Mesothelial cell of epicardium (in vitro differentiated cells): ENCODE measurements around the gene SBF2. TPM values are rescaled to one million over a fixed set of nuclear protein-coding genes. Genes with fewer than 3 reads are reported as not detected.

Experiments used
- DNase-seq, 2 experiments: peaks; one replicate each; pipeline ENCODE4 v3.0.0; 2021; ENCODE audit warnings: low spot score in 2 of 2; ENCODE audit not compliant: unreplicated experiment in 2 of 2
- H3K27ac Mint-ChIP-seq: 2 replicates; pipeline ENCODE4 v1.8.0; 2021; ENCODE audit warnings: mixed read lengths
- H3K27me3 Mint-ChIP-seq: 2 replicates; pipeline ENCODE4 v1.8.0; 2021; ENCODE audit warnings: low read depth, mixed read lengths
- H3K36me3 Mint-ChIP-seq: 2 replicates; pipeline ENCODE4 v1.8.0; 2021; ENCODE audit warnings: mixed read lengths
- H3K4me1 Mint-ChIP-seq: 2 replicates; pipeline ENCODE4 v1.8.0; 2021; ENCODE audit warnings: mixed read lengths
- H3K4me3 Mint-ChIP-seq: 2 replicates; pipeline ENCODE4 v1.8.0; 2021; ENCODE audit warnings: mild to moderate bottlenecking, moderate library complexity, mixed read lengths
- H3K9me3 Mint-ChIP-seq: 2 replicates; pipeline ENCODE4 v1.8.0; 2021; ENCODE audit warnings: mixed read lengths
- total RNA-seq: library from RNA; stranded (reverse); gene quantifications from 3 replicates; pipeline ENCODE4 v1.2.1, GENCODE V29; 2021
- TF ChIP-seq, protein P1 (sequence below): fragments of 200-600 bp; sonication (generic); IDR thresholded peaks from one replicate; pipeline ENCODE4 v1.5.0; 2021; ENCODE audit warnings: antibody characterized with exemption; ENCODE audit not compliant: unreplicated experiment

SBF2 gene
- total RNA-seq, 1 donor from 2014 or later = 58.4 TPM

DNA sequence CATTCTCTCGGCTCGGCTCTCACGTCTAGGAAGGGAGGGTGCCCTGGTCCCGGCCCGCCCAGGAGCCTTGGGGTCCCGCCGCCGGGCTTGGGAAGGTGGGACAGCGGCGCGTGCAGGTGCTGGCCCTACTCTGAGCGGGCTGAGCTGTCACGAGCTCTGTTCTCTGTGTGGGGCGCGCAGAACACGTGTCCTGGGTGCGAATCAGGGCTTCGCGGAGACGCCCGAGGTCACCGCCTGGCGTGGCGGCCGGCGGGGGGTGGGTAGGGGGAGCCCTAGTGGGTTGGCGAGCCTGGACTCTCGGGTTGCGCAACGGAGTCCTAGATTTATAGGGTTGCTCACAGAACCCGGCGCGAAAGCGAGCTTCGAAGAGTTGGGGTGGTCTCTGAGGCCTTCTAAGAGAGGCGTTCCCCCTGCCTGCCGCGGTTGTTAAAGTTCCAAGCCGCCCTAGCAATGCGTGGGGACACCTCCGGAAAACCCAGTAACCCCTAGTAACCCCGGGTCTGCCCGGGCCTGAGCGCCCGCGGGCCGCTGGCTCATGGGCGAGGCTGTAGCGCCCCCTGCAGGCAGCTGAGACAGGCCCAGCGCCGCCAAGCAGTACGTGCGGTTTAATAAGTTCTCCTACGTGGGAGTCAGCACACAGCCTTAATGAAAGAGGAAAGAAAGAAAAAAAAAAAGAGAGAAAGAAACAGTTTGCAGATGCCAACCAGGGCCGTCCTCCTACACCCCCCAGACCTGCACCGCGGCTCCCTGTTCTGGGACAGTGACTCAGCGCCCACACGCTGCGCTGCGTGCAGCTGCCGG lies 13.6 kb upstream of the SBF2 start:
- peak overlapping the region; percentile 97 for H3K4me3 Mint-ChIP-seq
- peak in 1 of 2 experiments; percentile 81 for DNase-seq
- peaks cover 26% of the 10 kb centered on the region for H3K4me1 Mint-ChIP-seq
- peak overlapping the region; percentile 43 for H3K27ac Mint-ChIP-seq
- H3K9me3 Mint-ChIP-seq = peaks cover 3% of the 10 kb centered on the region
- no peaks in the 10 kb centered on the region for H3K36me3 Mint-ChIP-seq
- peaks cover 44% of the 10 kb centered on the region for H3K27me3 Mint-ChIP-seq
- TF ChIP-seq, protein P1, sequence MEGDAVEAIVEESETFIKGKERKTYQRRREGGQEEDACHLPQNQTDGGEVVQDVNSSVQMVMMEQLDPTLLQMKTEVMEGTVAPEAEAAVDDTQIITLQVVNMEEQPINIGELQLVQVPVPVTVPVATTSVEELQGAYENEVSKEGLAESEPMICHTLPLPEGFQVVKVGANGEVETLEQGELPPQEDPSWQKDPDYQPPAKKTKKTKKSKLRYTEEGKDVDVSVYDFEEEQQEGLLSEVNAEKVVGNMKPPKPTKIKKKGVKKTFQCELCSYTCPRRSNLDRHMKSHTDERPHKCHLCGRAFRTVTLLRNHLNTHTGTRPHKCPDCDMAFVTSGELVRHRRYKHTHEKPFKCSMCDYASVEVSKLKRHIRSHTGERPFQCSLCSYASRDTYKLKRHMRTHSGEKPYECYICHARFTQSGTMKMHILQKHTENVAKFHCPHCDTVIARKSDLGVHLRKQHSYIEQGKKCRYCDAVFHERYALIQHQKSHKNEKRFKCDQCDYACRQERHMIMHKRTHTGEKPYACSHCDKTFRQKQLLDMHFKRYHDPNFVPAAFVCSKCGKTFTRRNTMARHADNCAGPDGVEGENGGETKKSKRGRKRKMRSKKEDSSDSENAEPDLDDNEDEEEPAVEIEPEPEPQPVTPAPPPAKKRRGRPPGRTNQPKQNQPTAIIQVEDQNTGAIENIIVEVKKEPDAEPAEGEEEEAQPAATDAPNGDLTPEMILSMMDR = peak; percentile 97

DNA sequence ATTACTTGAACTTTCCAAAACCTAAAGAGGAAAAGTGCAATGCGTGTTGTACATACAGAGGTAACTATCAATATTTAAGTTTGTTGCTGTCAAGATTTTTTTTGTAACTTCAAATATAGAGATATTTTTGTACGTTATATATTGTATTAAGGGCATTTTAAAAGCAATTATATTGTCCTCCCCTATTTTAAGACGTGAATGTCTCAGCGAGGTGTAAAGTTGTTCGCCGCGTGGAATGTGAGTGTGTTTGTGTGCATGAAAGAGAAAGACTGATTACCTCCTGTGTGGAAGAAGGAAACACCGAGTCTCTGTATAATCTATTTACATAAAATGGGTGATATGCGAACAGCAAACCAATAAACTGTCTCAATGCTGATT lies 13.0 kb upstream of the SBF2 start:
- TF ChIP-seq, protein P1 = no peak
- peaks cover 3% of the 10 kb centered on the region for H3K9me3 Mint-ChIP-seq
- no peaks in the 10 kb centered on the region for H3K36me3 Mint-ChIP-seq
- peaks cover 44% of the 10 kb centered on the region for H3K27me3 Mint-ChIP-seq
- peaks cover 29% of the 10 kb centered on the region for H3K4me1 Mint-ChIP-seq
- H3K4me3 Mint-ChIP-seq = peak overlapping the region; percentile 97
- no peak overlapping the region for H3K27ac Mint-ChIP-seq
- no peak for DNase-seq

DNA sequence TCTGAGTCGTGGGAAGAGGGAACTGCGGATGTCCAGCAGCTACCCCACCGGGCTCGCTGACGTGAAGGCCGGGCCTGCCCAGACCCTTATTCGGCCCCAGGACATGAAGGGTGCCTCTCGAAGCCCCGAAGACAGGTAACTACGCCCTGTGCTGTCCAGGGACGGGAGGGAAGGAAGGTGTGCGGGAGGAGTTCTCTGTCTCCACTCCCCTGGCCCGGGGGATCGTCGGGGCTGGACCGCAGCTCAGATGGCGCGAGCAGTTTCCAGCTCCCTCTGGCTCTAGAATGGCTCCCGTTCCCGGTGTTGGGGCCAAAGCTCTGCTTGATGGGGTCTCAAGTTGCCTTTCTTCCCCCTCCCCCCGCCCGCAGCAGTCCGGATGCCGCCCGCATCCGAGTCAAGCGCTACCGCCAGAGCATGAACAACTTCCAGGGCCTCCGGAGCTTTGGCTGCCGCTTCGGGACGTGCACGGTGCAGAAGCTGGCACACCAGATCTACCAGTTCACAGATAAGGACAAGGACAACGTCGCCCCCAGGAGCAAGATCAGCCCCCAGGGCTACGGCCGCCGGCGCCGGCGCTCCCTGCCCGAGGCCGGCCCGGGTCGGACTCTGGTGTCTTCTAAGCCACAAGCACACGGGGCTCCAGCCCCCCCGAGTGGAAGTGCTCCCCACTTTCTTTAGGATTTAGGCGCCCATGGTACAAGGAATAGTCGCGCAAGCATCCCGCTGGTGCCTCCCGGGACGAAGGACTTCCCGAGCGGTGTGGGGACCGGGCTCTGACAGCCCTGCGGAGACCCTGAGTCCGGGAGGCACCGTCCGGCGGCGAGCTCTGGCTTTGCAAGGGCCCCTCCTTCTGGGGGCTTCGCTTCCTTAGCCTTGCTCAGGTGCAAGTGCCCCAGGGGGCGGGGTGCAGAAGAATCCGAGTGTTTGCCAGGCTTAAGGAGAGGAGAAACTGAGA lies 12.2 kb upstream of the SBF2 start:
- DNase-seq = peak in 1 of 2 experiments; percentile 54
- peaks cover 44% of the 10 kb centered on the region for H3K27me3 Mint-ChIP-seq

DNA sequence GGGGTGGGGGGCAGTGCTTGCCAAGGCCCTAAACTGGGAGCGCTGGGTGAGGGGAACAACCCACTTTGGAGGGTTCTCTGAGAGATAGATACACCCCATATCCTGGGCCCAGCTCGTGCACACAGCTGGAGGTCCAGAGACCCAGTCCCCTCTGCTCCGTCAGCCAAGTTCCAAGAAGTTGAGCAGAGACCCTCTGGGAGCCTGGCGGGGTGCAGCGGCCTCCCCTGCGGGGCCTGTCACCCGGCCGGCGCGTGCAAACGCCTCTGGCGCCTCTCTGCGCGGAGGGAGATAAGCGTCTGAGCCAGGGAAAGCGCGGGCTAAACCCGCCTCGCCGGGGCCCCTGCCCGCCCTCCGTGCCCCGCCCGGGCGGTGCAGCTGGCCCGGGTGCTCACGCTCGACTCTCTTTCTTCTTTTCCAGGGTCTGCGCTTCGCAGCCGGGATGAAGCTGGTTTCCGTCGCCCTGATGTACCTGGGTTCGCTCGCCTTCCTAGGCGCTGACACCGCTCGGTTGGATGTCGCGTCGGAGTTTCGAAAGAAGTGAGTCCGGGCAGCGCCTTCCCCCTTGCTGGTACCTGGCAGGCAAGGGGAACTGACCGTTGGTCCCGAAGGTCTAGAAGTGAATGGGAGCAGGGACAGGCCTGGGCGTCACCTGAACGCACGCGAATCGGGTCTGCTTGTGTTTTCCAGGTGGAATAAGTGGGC lies 11.4 kb upstream of the SBF2 start:
- H3K36me3 Mint-ChIP-seq = no peaks in the 10 kb centered on the region
- peak overlapping the region; percentile 56 for H3K27ac Mint-ChIP-seq
- DNase-seq = peak in 1 of 2 experiments; percentile 66
- H3K9me3 Mint-ChIP-seq = no peaks in the 10 kb centered on the region
- peaks cover 32% of the 10 kb centered on the region for H3K4me1 Mint-ChIP-seq
- TF ChIP-seq, protein P1 = no peak
- H3K27me3 Mint-ChIP-seq = peaks cover 44% of the 10 kb centered on the region
- H3K4me3 Mint-ChIP-seq = peak overlapping the region; percentile 97

More for the DNA sequence above, 12.2 kb upstream of the SBF2 start:
- Mint-ChIP-seq H3K27ac (peak overlapping the region; percentile 52), H3K36me3 (no peaks in the 10 kb centered on the region), H3K4me1 (peaks cover 32% of the 10 kb centered on the region), H3K4me3 (peak overlapping the region; percentile 97), H3K9me3 (peaks cover under 1% of the 10 kb centered on the region)
- TF ChIP-seq, protein P1 = no peak
